Body of pancreas (tissue), 4 donors: ENCODE results near the gene TMEM250. TPM values are rescaled to one million over a fixed set of nuclear protein-coding genes. Genes with fewer than 3 reads are reported as not detected.

Experiments
- ATAC-seq: fragments of 150-250 bp; one replicate; pipeline ENCODE4 v1.9.1; 2016
- DNase-seq, 4 donors: peaks; one replicate each; pipeline ENCODE4 v3.0.0-alpha.2; 2019
- H3K27ac ChIP-seq, 4 donors: fragments of 200-600 bp; sonication (generic); 1 replicate in 3 of 4; 2 replicates in 1 of 4; pipeline versions ENCODE4 v1.5.1 to v1.6.1; 2016 to 2019; ENCODE audit warnings: mild to moderate bottlenecking in 1 of 4, mixed read lengths in 1 of 4, moderate library complexity in 1 of 4
- H3K27me3 ChIP-seq, 2 donors: fragments of 200-600 bp; sonication (generic); one replicate each; pipeline ENCODE4 v1.6.0; 2016; ENCODE audit warnings: mild to moderate bottlenecking in 1 of 2
- H3K36me3 ChIP-seq, 2 donors: fragments of 200-600 bp; sonication (generic); replicated peaks in 1 of 2; 2 replicates each; pipeline ENCODE4 v1.5.1; 2016; ENCODE audit warnings: low read depth in 2 of 2; ENCODE audit not compliant: insufficient read depth in 1 of 2
- H3K4me1 ChIP-seq: fragments of 200-600 bp; sonication (generic); one replicate; pipeline ENCODE4 v1.6.0; 2016
- H3K4me3 ChIP-seq, 2 donors: fragments of 200-600 bp; sonication (generic); 1 replicate in 1 of 2; 2 replicates in 1 of 2; pipeline ENCODE4 v1.5.1; 2016 to 2019
- H3K9me3 ChIP-seq, 3 donors: fragments of 200-600 bp; sonication (generic); 1 replicate in 2 of 3; 2 replicates in 1 of 3; pipeline ENCODE4 v1.5.1; 2016
- CTCF ChIP-seq, 7 experiments: fragments of 450-650 bp in 4 of 7; fragments of 200-600 bp in 3 of 7; sonication (generic) in 3 of 7; IDR thresholded peaks; one replicate each; pipeline ENCODE4 v1.5.1; 2016 to 2019; ENCODE audit warnings: antibody characterized with exemption in 7 of 7
- POLR2A ChIP-seq, 3 donors: fragments of 450-650 bp; IDR thresholded peaks; one replicate each; pipeline ENCODE4 v1.6.1; 2016; ENCODE audit warnings: antibody characterized with exemption in 3 of 3, mild to moderate bottlenecking in 2 of 3
- WGBS, 2 donors: methylation state at CpG; one replicate each; pipeline ENCODE4 v1.1.5; 2017; 5-methylcytosine and 5-hydroxymethylcytosine counted together
- intact Hi-C: fragments of 100-400 bp; cut with DNase I; formaldehyde crosslinking; loops from one replicate; pipeline ENCODE4 v1.15.1; 2023
- total RNA-seq, 2 donors: library from RNA; depleted of rRNA; stranded (reverse); fragments of >200 nt; gene quantifications; one replicate each; pipeline ENCODE4 v1.1.0, GENCODE V29; 2016

TMEM250 gene
- total RNA-seq, 2 donors from 2014 or later = 21.3 to 47.1 TPM

- H3K4me1 ChIP-seq = peaks cover 77% of the 10 kb centered on the region
Measured at GRCh38 chr9:136090768-136091581, 27.7 kb downstream of the TMEM250 start.

GRCh38 chr9:136090056-136090735, 28.5 kb downstream of the TMEM250 start:
- DNase-seq = no peak
- H3K9me3 ChIP-seq = no peaks in the 10 kb centered on the region
- no peaks in the 10 kb centered on the region for H3K27me3 ChIP-seq
- intact Hi-C loops = loop anchor here (5.0 kb wide), 1 partner anchor 33 kb away; no protein-coding TSS in a partner anchor
- H3K4me3 ChIP-seq = no peak overlapping the region
- peaks cover 81% of the 10 kb centered on the region for H3K4me1 ChIP-seq
- TF ChIP-seq POLR2A (IDR thresholded peaks at IDR 0.05) (no peak), CTCF (IDR thresholded peaks at IDR 0.05) (no peak)
- no peaks in the 10 kb centered on the region for H3K36me3 ChIP-seq
- ATAC-seq = no peak
- H3K27ac ChIP-seq = peak overlapping the region in 3 of 4 donors; percentile 49 to 88 (median 52)
- 74 to 88% methylated on average over 6 of the region's 9 CpGs for WGBS, 2 donors

More at GRCh38 chr9:136090768-136091581, 27.7 kb downstream of the TMEM250 start:
- ATAC-seq (no peak), DNase-seq (no peak)
- TF ChIP-seq CTCF (IDR thresholded peaks at IDR 0.05) (no peak), POLR2A (IDR thresholded peaks at IDR 0.05) (no peak)
- peak overlapping the region; percentile 49 to 88 (median 53) for H3K27ac ChIP-seq
- no peaks in the 10 kb centered on the region for H3K9me3 ChIP-seq
- H3K36me3 ChIP-seq = no peaks in the 10 kb centered on the region
- 55 to 64% methylated on average over 6 to 19 of the region's 22 CpGs for WGBS, 2 donors
- intact Hi-C loops = loop anchor here (5.0 kb wide), 1 partner anchor 34 kb away; no protein-coding TSS in a partner anchor
- no peaks in the 10 kb centered on the region for H3K27me3 ChIP-seq
- no peak overlapping the region for H3K4me3 ChIP-seq

- TF ChIP-seq CTCF (IDR thresholded peaks at IDR 0.05) (peak in 5 of 7 experiments; percentile 10 to 34 (median 20)), POLR2A (IDR thresholded peaks at IDR 0.05) (no peak)
- 27 to 32% methylated on average over 3 of the region's 3 CpGs for WGBS, 2 donors
- Histone ChIP-seq H3K27me3 (no peaks in the 10 kb centered on the region), H3K4me3 (no peak overlapping the region), H3K9me3 (no peaks in the 10 kb centered on the region), H3K4me1 (peaks cover 82% of the 10 kb centered on the region), H3K27ac (no peak overlapping the region), H3K36me3 (no peaks in the 10 kb centered on the region)
- ATAC-seq (no peak), DNase-seq (no peak)
- intact Hi-C loops = loop anchor here (5.0 kb wide), 1 partner anchor 32 kb away; no protein-coding TSS in a partner anchor
Measured at GRCh38 chr9:136089697-136090045, 29.0 kb downstream of the TMEM250 start.

GRCh38 chr9:136088939-136089696, 29.6 kb downstream of the TMEM250 start:
- H3K4me1 ChIP-seq = peaks cover 81% of the 10 kb centered on the region
- no peak overlapping the region for H3K27ac ChIP-seq
- intact Hi-C loops = no loop called here
- H3K36me3 ChIP-seq = no peaks in the 10 kb centered on the region
- no peaks in the 10 kb centered on the region for H3K9me3 ChIP-seq
- H3K4me3 ChIP-seq = no peak overlapping the region
- H3K27me3 ChIP-seq = no peaks in the 10 kb centered on the region
- TF ChIP-seq POLR2A (IDR thresholded peaks at IDR 0.05) = no peak
- no peak for TF ChIP-seq CTCF (IDR thresholded peaks at IDR 0.05)
- ATAC-seq (no peak), DNase-seq (no peak)
- WGBS, 2 donors = 59 to 60% methylated on average over 14 to 21 of the region's 22 CpGs
